Left ventricle myocardium inferior (tissue), 1 donor: ENCODE results near the gene PARP2. TPM values are rescaled to one million over a fixed set of nuclear protein-coding genes. Genes with fewer than 3 reads are reported as not detected.

Source experiments
- DNase-seq: peaks from one replicate; pipeline ENCODE4 v3.0.0-alpha.2; 2020
- H3K27ac ChIP-seq: fragments of 200-600 bp; replicated peaks from 2 replicates; pipeline ENCODE4 v1.8.0; 2021
- H3K27me3 ChIP-seq: fragments of 200-600 bp; 2 replicates; pipeline ENCODE4 v1.8.0; 2021; ENCODE audit warnings: low read depth
- H3K36me3 ChIP-seq: fragments of 200-600 bp; 2 replicates; pipeline ENCODE4 v1.8.0; 2021
- H3K4me1 ChIP-seq: fragments of 200-600 bp; 2 replicates; pipeline ENCODE4 v1.8.0; 2021
- H3K4me3 ChIP-seq: fragments of 200-600 bp; 2 replicates; pipeline ENCODE4 v1.8.0; 2021; ENCODE audit warnings: mild to moderate bottlenecking, moderate library complexity
- H3K9me3 ChIP-seq: fragments of 200-600 bp; replicated peaks from 2 replicates; pipeline ENCODE4 v1.8.0; 2021
- CTCF ChIP-seq: fragments of 200-600 bp; IDR thresholded peaks from 2 replicates; pipeline ENCODE4 v1.8.0; 2021; ENCODE audit warnings: antibody characterized with exemption, mild to moderate bottlenecking, borderline replicate concordance
- intact Hi-C: fragments of 100-400 bp; cut with micrococcal nuclease; formaldehyde crosslinking; loops from one replicate; pipeline ENCODE4 v1.11.0; 2022
- long read RNA-seq: library from polyadenylated mRNA; unstranded; transcript quantifications from one replicate; pipeline ENCODE4 v2.0.0, GENCODE V29; 2021
- total RNA-seq: library from RNA; stranded (reverse); fragmentation: NEBNext Ultra II Directional; extraction: Animal tissue kit (Norgen Biotek cat#: 25700); gene quantifications from one replicate; pipeline ENCODE4 v1.2.1, GENCODE V29; 2021
- donor health status: DM: no; HTN: yes; CAD: no; lungs with severe emphysema.

The PARP2 gene
- 15.6 TPM for total RNA-seq
- long read RNA-seq, transcript PARP2-202 (16 exons, 1,881 nt) = minor isoform, 9 of 21 reads
- long read RNA-seq, transcript PARP2-201 (16 exons, 1,886 nt) = major isoform, 10 of 21 reads
- long read RNA-seq, partial matches to known transcripts = 0 of 21 reads
- long read RNA-seq, other reads (novel, unspliced or antisense) = 1 of 21 reads

GRCh38 chr14:20343092-20343861 lies at the start of gene PARP2:
TSS of gene PARP2 (plus strand) at chr14:20343635. CDS start at chr14:20343642, 7 bp downstream.
- Histone ChIP-seq H3K27me3 (no peaks in the 10 kb centered on the region), H3K4me1 (peaks cover 12% of the 10 kb centered on the region), H3K9me3 (no peaks in the 10 kb centered on the region), H3K27ac (peak within 1 kb of the TSS; percentile 93), H3K36me3 (peaks cover 32% of the 10 kb centered on the region), H3K4me3 (peak within 1 kb of the TSS; percentile 77)
- intact Hi-C loops = no loop called here
- TF ChIP-seq CTCF = no peak
- DNase-seq = peak; percentile 97

- Histone ChIP-seq H3K27ac (no peak overlapping the region), H3K4me3 (no peak overlapping the region), H3K27me3 (no peaks in the 10 kb centered on the region), H3K36me3 (peaks cover 100% of the 10 kb centered on the region), H3K9me3 (no peaks in the 10 kb centered on the region), H3K4me1 (peaks cover 5% of the 10 kb centered on the region)
- TF ChIP-seq CTCF = no peak
- intact Hi-C loops = no loop called here
- DNase-seq = no peak
Measured at GRCh38 chr14:20294636-20295035, 48.8 kb upstream of the PARP2 start.

DNA sequence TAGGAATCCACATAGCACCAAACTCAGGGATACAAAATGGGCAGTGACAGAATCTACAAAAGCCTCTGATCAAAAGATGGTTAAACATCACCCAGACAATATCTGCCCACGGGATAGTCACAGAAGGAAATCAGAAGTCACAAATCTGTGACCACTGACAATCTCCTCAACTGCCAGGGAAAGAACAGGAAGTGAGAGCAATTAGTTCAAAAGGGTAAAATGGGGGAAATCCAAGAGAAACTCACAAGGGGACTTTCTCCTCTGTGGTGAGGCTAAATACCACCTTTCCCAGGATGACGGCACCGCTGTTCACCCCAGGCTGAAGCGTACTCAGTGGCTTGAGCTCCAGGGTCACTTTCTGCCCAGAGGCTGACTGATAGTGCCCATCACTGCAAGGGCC lies 48.4 kb upstream of the PARP2 start:
- no peak for DNase-seq
- Histone ChIP-seq H3K36me3 (peaks cover 99% of the 10 kb centered on the region), H3K9me3 (no peaks in the 10 kb centered on the region), H3K4me1 (peaks cover 5% of the 10 kb centered on the region), H3K4me3 (no peak overlapping the region), H3K27me3 (no peaks in the 10 kb centered on the region), H3K27ac (no peak overlapping the region)
- TF ChIP-seq CTCF = no peak
- intact Hi-C loops = no loop called here

GRCh38 chr14:20302042-20302755 lies 41.2 kb upstream of the PARP2 start:
- no peaks in the 10 kb centered on the region for H3K27me3 ChIP-seq
- DNase-seq = no peak
- peaks cover 47% of the 10 kb centered on the region for H3K36me3 ChIP-seq
- no peak for TF ChIP-seq CTCF
- intact Hi-C loops = no loop called here
- peaks cover 22% of the 10 kb centered on the region for H3K4me1 ChIP-seq
- H3K4me3 ChIP-seq = no peak overlapping the region
- H3K27ac ChIP-seq = no peak overlapping the region
- H3K9me3 ChIP-seq = no peaks in the 10 kb centered on the region

GRCh38 chr14:20305265-20306078 lies 38.0 kb upstream of the PARP2 start, which contains the start of gene TTC5:
TSS of gene TTC5 (minus strand) at chr14:20305951. CDS start at chr14:20305937, 14 bp downstream.
- H3K9me3 ChIP-seq = no peaks in the 10 kb centered on the region
- TF ChIP-seq CTCF = peak; percentile 96
- peaks cover 16% of the 10 kb centered on the region for H3K36me3 ChIP-seq
- intact Hi-C loops = no loop called here
- peak; percentile 85 for DNase-seq
- H3K4me1 ChIP-seq = peaks cover 22% of the 10 kb centered on the region
- peak within 1 kb of the TSS; percentile 66 for H3K27ac ChIP-seq
- no peaks in the 10 kb centered on the region for H3K27me3 ChIP-seq
- peak within 1 kb of the TSS; percentile 85 for H3K4me3 ChIP-seq
